K562 (cell line): ENCODE measurements around the gene FGGY. TPM values are rescaled to one million over a fixed set of nuclear protein-coding genes. Genes with fewer than 3 reads are reported as not detected.

Source experiments
- ATAC-seq: fragments of 200-7000 bp; cut with Tn5 transposase; 3 replicates; pipeline ENCODE4 v1.9.1; 2020; ENCODE audit warnings: moderate library complexity
- BruUV-seq: library from RNA; stranded (reverse); fragments of 400-500 nt; replicated peaks from 2 replicates; lab custom pipeline; 2021; lab: Mats Ljungman, UMichigan
- CTCF ChIA-PET: fragments of 300-600 bp; formaldehyde crosslinking; extraction: SDS; loops from one replicate; lab custom pipeline; 2021; ENCODE audit warnings: low intra/inter-chr PET ratio; lab: Yijun Ruan, JAX
- POLR2A ChIA-PET: fragments of 300-600, 350-650 bp; sonication (Branson Sonifier 250); formaldehyde crosslinking; extraction: SDS; loops from one replicate; lab custom pipeline; 2021; ENCODE audit warnings: antibody characterized with exemption, inconsistent platforms; lab: Yijun Ruan, JAX
- DNase-seq, 4 experiments: peaks; one replicate each; pipeline versions ENCODE4 v3.0.0 to v3.0.0-alpha.2; 2011 to 2018; ENCODE audit warnings: low spot score in 3 of 4, mixed read lengths in 3 of 4; ENCODE audit errors: extremely low read depth in 1 of 4
- FAIRE-seq: peaks from 2 replicates; lab custom pipeline; 2011; peaks lifted over from hg19 to GRCh38; lab: Jason Lieb, UNC
- H2AFZ ChIP-seq: 2 replicates; pipeline ENCODE4 v1.6.0; 2011; ENCODE audit warnings: low read depth, low read length, control low read depth, inconsistent platforms
- H3K27ac ChIP-seq: fragments of 200-600 bp; 3 replicates; pipeline ENCODE4 v1.8.0; 2011; ENCODE audit warnings: low read depth, mild to moderate bottlenecking, control low read depth, inconsistent platforms, low read length, moderate library complexity, mixed read lengths; ENCODE audit errors: extremely low read depth
- H3K27me3 ChIP-seq, 2 experiments: fragments of 300-600 bp in 1 of 2; 2 replicates in 1 of 2; 3 replicates in 1 of 2; pipeline versions ENCODE4 v1.6.0 to v1.8.0; 2011; ENCODE audit warnings: inconsistent platforms in 2 of 2, low read length in 2 of 2, mild to moderate bottlenecking in 1 of 2, mixed read lengths in 1 of 2, moderate library complexity in 1 of 2; ENCODE audit not compliant: control insufficient read depth in 2 of 2, insufficient read depth in 2 of 2
- H3K36me3 ChIP-seq: fragments of 300-600 bp; 3 replicates; pipeline ENCODE4 v1.8.0; 2011; ENCODE audit warnings: mild to moderate bottlenecking, low read length, inconsistent platforms; ENCODE audit not compliant: control insufficient read depth, insufficient read depth
- H3K4me1 ChIP-seq, 2 experiments: fragments of 200-600 bp in 1 of 2; replicated peaks in 1 of 2; 2 replicates in 1 of 2; 3 replicates in 1 of 2; pipeline versions ENCODE4 v1.5.1 to v1.8.0; 2011; ENCODE audit warnings: inconsistent platforms in 2 of 2, low read length in 2 of 2, mild to moderate bottlenecking in 1 of 2, mixed read lengths in 1 of 2, moderate library complexity in 1 of 2; ENCODE audit not compliant: control insufficient read depth in 2 of 2, insufficient read depth in 2 of 2
- H3K4me2 ChIP-seq: 2 replicates; pipeline ENCODE4 v1.6.1; 2011; ENCODE audit warnings: low read length, control low read depth, inconsistent platforms, mixed read lengths; ENCODE audit not compliant: insufficient read depth
- H3K4me3 ChIP-seq: fragments of 200-600 bp; sonication (generic), shearing (Covaris generic); 2 replicates; pipeline ENCODE4 v1.5.1; 2016; ENCODE audit warnings: control low read depth, inconsistent platforms
- H3K79me2 ChIP-seq: fragments of 200-600 bp; 3 replicates; pipeline ENCODE4 v1.8.0; 2011; ENCODE audit warnings: low read length, inconsistent platforms; ENCODE audit not compliant: control insufficient read depth, insufficient read depth
- H3K9ac ChIP-seq, 2 experiments: 2 replicates each; pipeline versions ENCODE4 v1.6.0 to v1.6.1; 2011; ENCODE audit warnings: low read depth in 2 of 2, low read length in 2 of 2, control low read depth in 1 of 2, inconsistent platforms in 1 of 2, mild to moderate bottlenecking in 1 of 2, mixed read lengths in 1 of 2; ENCODE audit not compliant: insufficient read depth in 1 of 2
- H3K9me1 ChIP-seq: one replicate; pipeline ENCODE4 v1.6.0; 2011; ENCODE audit warnings: inconsistent platforms, mild to moderate bottlenecking, low read length, moderate library complexity; ENCODE audit not compliant: control insufficient read depth, insufficient read depth
- H3K9me3 ChIP-seq: replicated peaks from 2 replicates; pipeline ENCODE4 v1.5.1; 2011; ENCODE audit warnings: low read depth, low read length, inconsistent platforms; ENCODE audit not compliant: control insufficient read depth, insufficient read depth
- H4K20me1 ChIP-seq: replicated peaks from 2 replicates; pipeline ENCODE4 v1.6.1; 2011; ENCODE audit warnings: low read length, inconsistent platforms, mixed read lengths; ENCODE audit not compliant: control insufficient read depth, insufficient read depth
- CBFA2T2 ChIP-seq: fragments of 450-650 bp; conservative IDR thresholded peaks from 2 replicates; pipeline ENCODE4 v1.6.1; 2017; ENCODE audit warnings: mild to moderate bottlenecking
- CXXC5 ChIP-seq: fragments of 250-450 bp; sonication (Bioruptor Pico); IDR thresholded peaks from 2 replicates; pipeline ENCODE4 v1.8.0; 2022; ENCODE audit warnings: inconsistent platforms, mild to moderate bottlenecking, moderate library complexity
- FOSL1 ChIP-seq: fragments of 200-800 bp; sonication (Bioruptor generic); conservative IDR thresholded peaks from 2 replicates; pipeline ENCODE4 v1.6.1; 2016; ENCODE audit warnings: missing genetic modification characterization, missing compliant biosample characterization
- HNRNPH1 ChIP-seq: fragments of 200-400 bp; formaldehyde crosslinking; optimal IDR thresholded peaks from 2 replicates; pipeline ENCODE3; 2017; ENCODE audit warnings: low read depth, mild to moderate bottlenecking, low read length, moderate library complexity
- POLR2G ChIP-seq: fragments of 200-400 bp; formaldehyde crosslinking; IDR thresholded peaks from 2 replicates; pipeline ENCODE4 v1.6.1; 2017; ENCODE audit warnings: low read depth, mild to moderate bottlenecking, antibody characterized with exemption, low read length, moderate library complexity
- RBM15 ChIP-seq: fragments of 200-400 bp; formaldehyde crosslinking; IDR thresholded peaks from 2 replicates; pipeline ENCODE4 v1.6.1; 2018; ENCODE audit warnings: mild to moderate bottlenecking, low read length, moderate library complexity; ENCODE audit not compliant: insufficient read depth
- ZNF143 ChIP-seq: sonication (generic); formaldehyde crosslinking; IDR thresholded peaks from 2 replicates; pipeline ENCODE4 v1.9.0; 2022; ENCODE audit warnings: mild to moderate bottlenecking, missing genetic modification reagents
- ZNF384 ChIP-seq: IDR thresholded peaks from 2 replicates; pipeline ENCODE4 v1.6.1; 2012; ENCODE audit warnings: low read depth, low read length, improper control_type of control experiment
- ZNF644 ChIP-seq: fragments of 200-800 bp; sonication (Bioruptor generic); IDR thresholded peaks from 2 replicates; pipeline ENCODE4 v1.6.1; 2016; ENCODE audit warnings: low read depth, missing genetic modification characterization, missing compliant biosample characterization
- WGBS: fragments of 100-300 bp; shearing (Covaris generic); methylation state at CpG from one replicate; pipeline ENCODE4 v1.1.6; 2016; ENCODE audit warnings: low coverage, mixed read lengths; ENCODE audit not compliant: insufficient coverage; ENCODE audit errors: missing lambda C conversion rate; 5-methylcytosine and 5-hydroxymethylcytosine counted together
- in situ Hi-C: fragments of 300-500 bp; cut with MboI; formaldehyde crosslinking; loops from 4 replicates; pipeline ENCODE4 v1.15.0; 2018; ENCODE audit warnings: inconsistent platforms, mixed read lengths
- intact Hi-C: fragments of 100-400 bp; cut with micrococcal nuclease; formaldehyde crosslinking; loops from 2 replicates; pipeline ENCODE4 v1.14.2; 2022
- polyA plus RNA-seq, 8 experiments: library from polyadenylated mRNA; depleted of rRNA in 4 of 8; stranded (reverse) in 5 of 8; unstranded in 3 of 8; fragments of >200 nt; fragmentation: Nextera tagmentation in 2 of 8; fragmentation: Illumina TruSeq in 1 of 8; extraction: Ambion mirVana in 2 of 8; extraction: Trizol in 1 of 8; gene quantifications; 2 replicates each; pipeline versions ENCODE4 v1.2.1 to v1.2.3, GENCODE V29; 2011 to 2014; ENCODE audit warnings: inconsistent platforms in 1 of 8, missing spikeins in 1 of 8
- total RNA-seq, 7 experiments: library from RNA; depleted of rRNA in 6 of 7; stranded (reverse); fragments of >200 nt in 6 of 7; fragmentation: Illumina TruSeq in 2 of 7; extraction: Trizol in 2 of 7; gene quantifications; 2 replicates each; pipeline versions ENCODE4 v1.2.1 to v1.2.3, GENCODE V29; 2011 to 2021; ENCODE audit warnings: low replicate concordance in 1 of 7

FGGY gene
- total and polyA plus RNA-seq, 9 of the 15 experiments (the other 6 are each of a cell fraction or from before 2014, with no cell fraction given): 9.7 to 19.2 (median 12.6) TPM

- H3K9ac ChIP-seq: no peak overlapping the region
- H2AFZ ChIP-seq: no peak overlapping the region
- CTCF ChIA-PET: no interaction called here
- no peaks in the 10 kb centered on the region for H3K9me1 ChIP-seq
- FAIRE-seq (no peak), ATAC-seq (no peak), DNase-seq (peak in 1 of 4 experiments; percentile 11)
- no peaks in the 10 kb centered on the region for H3K27me3 ChIP-seq
- intact Hi-C loops (no loop called here), in situ Hi-C loops (no loop called here)
- no peak overlapping the region for H3K4me2 ChIP-seq
- TF ChIP-seq RBM15: no peak
- TF ChIP-seq CBFA2T2: no peak
- TF ChIP-seq FOSL1 (tag): 0 out of 2 replicates have a peak, but pooled peaks have one; percentile 17
- TF ChIP-seq HNRNPH1: no peak
- no peak for TF ChIP-seq ZNF384
- TF ChIP-seq ZNF143 (CRISPR knock-in tag): no peak
- no peaks in the 10 kb centered on the region for H3K36me3 ChIP-seq
- H3K27ac ChIP-seq: no peak overlapping the region
- no peaks in the 10 kb centered on the region for H4K20me1 ChIP-seq
- no peaks in the 10 kb centered on the region for H3K9me3 ChIP-seq
- POLR2A ChIA-PET: interaction anchor here (0.9 kb wide), 1 partner anchor 10 kb away, joined by 3 read pairs; no protein-coding TSS in a partner anchor
- 10% methylated on average over 6 of the region's 6 CpGs for WGBS
- H3K4me3 ChIP-seq: no peak overlapping the region
- no peaks in the 10 kb centered on the region for H3K79me2 ChIP-seq
- no TSS peak for BruUV-seq
- no peaks in the 10 kb centered on the region; a peak in 1 of 5 replicates for H3K4me1 ChIP-seq
Measured at GRCh38 chr1:59477286-59477685, 180.4 kb downstream of the FGGY start.

GRCh38 chr1:59477867-59478266, 181.0 kb downstream of the FGGY start:
- Histone ChIP-seq H2AFZ (no peak overlapping the region), H3K9me3 (no peaks in the 10 kb centered on the region), H3K36me3 (no peaks in the 10 kb centered on the region), H3K9me1 (no peaks in the 10 kb centered on the region), H3K27me3 (no peaks in the 10 kb centered on the region), H3K9ac (no peak overlapping the region), H4K20me1 (no peaks in the 10 kb centered on the region), H3K4me2 (no peak overlapping the region), H3K4me3 (no peak overlapping the region), H3K79me2 (no peaks in the 10 kb centered on the region), H3K27ac (no peak overlapping the region), H3K4me1 (no peaks in the 10 kb centered on the region; a peak in 1 of 5 replicates)
- ChIA-PET CTCF (no interaction called here), POLR2A (no interaction called here)
- in situ Hi-C loops (no loop called here), intact Hi-C loops (no loop called here)
- no peak for FAIRE-seq
- no TSS peak for BruUV-seq
- no peak for ATAC-seq
- TF ChIP-seq CXXC5 (CRISPR knock-in tag) (no peak), ZNF644 (tag) (no peak), POLR2G (no peak)
- DNase-seq: no peak
- WGBS: 9% methylated on average over 4 of the region's 4 CpGs
